Measurements from ENCODE around the gene FANCE. TPM values are rescaled to one million over a fixed set of nuclear protein-coding genes. Genes with fewer than 3 reads are reported as not detected.
A peak's percentile ranks its signal among the peaks of the same experiment; 100 is the strongest.

Gene FANCE, protein sequence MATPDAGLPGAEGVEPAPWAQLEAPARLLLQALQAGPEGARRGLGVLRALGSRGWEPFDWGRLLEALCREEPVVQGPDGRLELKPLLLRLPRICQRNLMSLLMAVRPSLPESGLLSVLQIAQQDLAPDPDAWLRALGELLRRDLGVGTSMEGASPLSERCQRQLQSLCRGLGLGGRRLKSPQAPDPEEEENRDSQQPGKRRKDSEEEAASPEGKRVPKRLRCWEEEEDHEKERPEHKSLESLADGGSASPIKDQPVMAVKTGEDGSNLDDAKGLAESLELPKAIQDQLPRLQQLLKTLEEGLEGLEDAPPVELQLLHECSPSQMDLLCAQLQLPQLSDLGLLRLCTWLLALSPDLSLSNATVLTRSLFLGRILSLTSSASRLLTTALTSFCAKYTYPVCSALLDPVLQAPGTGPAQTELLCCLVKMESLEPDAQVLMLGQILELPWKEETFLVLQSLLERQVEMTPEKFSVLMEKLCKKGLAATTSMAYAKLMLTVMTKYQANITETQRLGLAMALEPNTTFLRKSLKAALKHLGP
- 2.0 and 6.4 TPM in 2 replicates for total RNA-seq

DNA sequence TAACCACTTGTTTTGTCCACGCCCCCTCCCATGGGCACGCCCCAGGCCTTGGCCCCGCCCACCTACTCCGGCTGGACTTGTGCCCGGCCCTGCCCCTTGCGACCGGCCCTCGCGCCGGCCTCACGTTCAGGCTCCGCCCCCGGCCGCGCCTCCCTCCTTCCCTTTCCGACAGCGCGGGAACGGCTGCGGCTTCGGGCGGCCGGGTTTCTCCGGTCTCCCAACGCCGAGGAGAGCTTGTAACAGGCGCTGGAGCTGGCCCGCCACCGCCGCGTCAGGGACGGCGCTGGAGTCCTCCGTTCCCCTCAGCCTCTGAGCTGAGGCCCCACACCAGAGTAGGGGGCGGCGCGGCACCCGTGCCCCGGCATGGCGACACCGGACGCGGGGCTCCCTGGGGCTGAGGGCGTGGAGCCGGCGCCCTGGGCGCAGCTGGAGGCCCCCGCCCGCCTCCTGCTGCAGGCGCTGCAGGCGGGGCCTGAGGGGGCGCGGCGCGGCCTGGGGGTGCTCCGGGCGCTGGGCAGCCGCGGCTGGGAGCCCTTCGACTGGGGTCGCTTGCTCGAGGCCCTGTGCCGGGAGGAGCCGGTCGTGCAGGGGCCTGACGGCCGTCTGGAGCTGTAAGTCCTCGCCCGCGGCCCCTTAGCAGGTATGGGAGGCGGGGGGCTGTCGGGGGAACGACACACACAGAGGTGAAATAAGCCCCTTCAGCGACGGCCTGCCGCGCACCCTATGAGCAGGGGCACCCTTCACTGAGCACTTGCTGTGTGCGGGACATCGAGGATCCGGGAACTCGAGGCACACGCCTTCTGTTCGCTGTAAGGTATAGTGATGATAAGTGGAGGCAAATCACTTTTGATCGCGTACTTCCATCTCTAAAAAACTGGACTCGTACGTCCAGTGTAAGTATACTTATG lies at the start of gene FANCE:
FANCE (plus strand) TSS at position 156 of the 908 bp plus-strand sequence; CDS start at position 364, 208 bp downstream.
- peak; percentile 70 for DNase-seq (ENCODE audit: low read depth)

GRCh38 chr6:35402856-35403191 lies 49.3 kb upstream of the FANCE start:
- DNase-seq (ENCODE audit: low read depth): no peak

GRCh38 chr6:35403544-35404442 lies 48.3 kb upstream of the FANCE start:
- DNase-seq (ENCODE audit: low read depth): no peak

- no peak for DNase-seq (ENCODE audit: low read depth)
Measured at GRCh38 chr6:35406711-35407485, 45.2 kb upstream of the FANCE start.

- DNase-seq (ENCODE audit: low read depth): no peak
Measured at GRCh38 chr6:35409245-35409644, 42.9 kb upstream of the FANCE start.

DNA sequence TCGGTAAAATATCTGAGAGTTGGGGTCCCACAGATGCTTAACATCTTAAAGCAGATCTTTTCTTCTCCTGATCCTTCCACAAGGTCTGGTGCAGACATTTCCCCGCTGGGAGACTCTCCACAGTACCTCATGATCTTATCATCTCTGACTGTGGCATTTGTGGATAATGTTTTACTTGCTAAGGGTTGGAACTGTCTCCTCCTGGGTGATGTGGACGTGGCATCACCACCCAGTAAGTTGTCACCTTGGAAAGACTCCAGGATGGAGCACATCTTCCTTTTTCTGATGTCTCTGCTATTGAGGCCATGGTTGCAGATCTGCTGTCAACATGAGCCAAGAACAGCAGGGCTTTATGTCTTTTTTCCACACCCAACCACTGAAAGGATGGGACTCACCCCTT lies 42.0 kb upstream of the FANCE start:
- no peak for DNase-seq (ENCODE audit: low read depth)

GRCh38 chr6:35411066-35411465 lies 41.1 kb upstream of the FANCE start:
- no peak for DNase-seq (ENCODE audit: low read depth)

GRCh38 chr6:35412102-35412501 lies 40.0 kb upstream of the FANCE start:
- DNase-seq (ENCODE audit: low read depth): no peak

DNA sequence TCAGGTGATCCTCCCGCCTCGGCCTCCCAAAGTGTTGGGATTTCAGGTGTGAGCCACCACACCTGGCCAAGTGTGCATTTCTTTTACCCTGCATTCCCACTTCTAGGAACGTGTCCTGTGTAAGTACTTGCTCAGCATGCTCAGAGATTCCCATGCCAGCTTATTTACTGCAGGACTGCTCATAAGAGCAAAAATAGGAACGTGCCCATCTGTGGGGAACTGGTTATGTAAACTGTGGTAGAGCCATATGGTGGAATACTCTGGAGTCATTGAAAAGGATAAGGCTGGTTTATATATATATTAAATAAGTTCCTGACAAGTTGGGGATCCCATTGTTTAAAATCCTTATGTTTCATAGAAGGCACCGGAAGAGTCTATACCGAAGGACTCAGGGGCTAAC lies 38.2 kb upstream of the FANCE start:
- DNase-seq (ENCODE audit: low read depth): no peak

- DNase-seq (ENCODE audit: low read depth): peak; percentile 76
Measured at GRCh38 chr6:35415065-35415891, 36.9 kb upstream of the FANCE start.

DNA sequence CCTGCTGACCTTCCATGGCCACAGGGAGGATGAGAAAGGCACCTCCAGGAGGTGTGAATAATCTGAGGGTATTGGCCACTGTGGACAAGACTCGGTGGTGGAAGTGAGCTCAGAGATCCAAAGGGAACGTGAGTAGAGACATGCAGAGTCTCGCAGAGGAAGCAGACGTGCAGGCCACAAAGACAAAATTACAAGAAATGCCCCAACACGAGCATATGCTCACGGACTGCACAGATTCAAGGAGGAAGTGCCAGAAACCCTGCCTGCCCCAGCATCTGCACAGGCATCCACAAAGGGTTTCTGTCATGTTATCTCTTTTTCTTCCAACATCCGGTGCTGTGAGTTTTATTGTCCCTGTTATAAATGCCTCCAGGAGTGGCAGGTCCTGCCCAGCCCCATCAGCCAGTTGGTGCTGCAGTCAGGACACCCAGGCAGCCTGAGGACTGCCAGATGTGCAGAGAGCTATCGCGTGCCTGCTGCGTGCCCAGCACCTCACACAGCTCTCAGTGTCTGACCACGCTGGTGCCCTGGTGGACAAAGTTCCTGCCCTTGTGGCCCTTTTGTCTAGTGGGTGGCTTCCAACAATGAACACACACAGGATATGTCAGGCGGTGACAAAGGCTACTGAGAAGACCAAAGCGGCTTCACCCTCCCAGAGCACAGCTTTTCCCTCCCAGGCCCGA lies 34.0 kb upstream of the FANCE start:
- DNase-seq (ENCODE audit: low read depth): no peak

- DNase-seq (ENCODE audit: low read depth): no peak
Measured at GRCh38 chr6:35419417-35419816, 32.7 kb upstream of the FANCE start.

GRCh38 chr6:35419961-35420360 lies 32.2 kb upstream of the FANCE start:
- no peak for DNase-seq (ENCODE audit: low read depth)

DNA sequence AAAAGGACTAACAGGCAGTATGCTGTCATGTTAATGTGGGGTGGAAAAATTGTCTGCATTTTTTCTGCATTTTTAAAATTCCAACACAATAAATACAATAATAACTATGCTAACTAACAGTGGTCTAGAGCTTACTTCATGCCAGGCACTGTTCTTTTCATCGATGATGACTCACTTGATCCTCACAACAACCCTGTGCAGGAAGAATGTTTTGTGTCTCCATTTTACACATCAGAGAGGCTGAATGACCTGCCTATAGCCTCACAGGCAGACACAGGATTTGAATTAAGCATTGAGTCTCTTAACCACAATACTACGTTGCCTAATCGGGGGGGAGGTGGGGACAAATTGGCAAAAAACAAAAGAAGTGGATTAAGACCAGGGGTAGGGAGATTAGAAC lies 26.9 kb upstream of the FANCE start:
- peak; percentile 78 for DNase-seq (ENCODE audit: low read depth)

- DNase-seq (ENCODE audit: low read depth): no peak
Measured at GRCh38 chr6:35426074-35426473, 26.1 kb upstream of the FANCE start.

- DNase-seq (ENCODE audit: low read depth): no peak
Measured at GRCh38 chr6:35427435-35427834, 24.7 kb upstream of the FANCE start.

- DNase-seq (ENCODE audit: low read depth): no peak
Measured at GRCh38 chr6:35427851-35428321, 24.3 kb upstream of the FANCE start.

DNA sequence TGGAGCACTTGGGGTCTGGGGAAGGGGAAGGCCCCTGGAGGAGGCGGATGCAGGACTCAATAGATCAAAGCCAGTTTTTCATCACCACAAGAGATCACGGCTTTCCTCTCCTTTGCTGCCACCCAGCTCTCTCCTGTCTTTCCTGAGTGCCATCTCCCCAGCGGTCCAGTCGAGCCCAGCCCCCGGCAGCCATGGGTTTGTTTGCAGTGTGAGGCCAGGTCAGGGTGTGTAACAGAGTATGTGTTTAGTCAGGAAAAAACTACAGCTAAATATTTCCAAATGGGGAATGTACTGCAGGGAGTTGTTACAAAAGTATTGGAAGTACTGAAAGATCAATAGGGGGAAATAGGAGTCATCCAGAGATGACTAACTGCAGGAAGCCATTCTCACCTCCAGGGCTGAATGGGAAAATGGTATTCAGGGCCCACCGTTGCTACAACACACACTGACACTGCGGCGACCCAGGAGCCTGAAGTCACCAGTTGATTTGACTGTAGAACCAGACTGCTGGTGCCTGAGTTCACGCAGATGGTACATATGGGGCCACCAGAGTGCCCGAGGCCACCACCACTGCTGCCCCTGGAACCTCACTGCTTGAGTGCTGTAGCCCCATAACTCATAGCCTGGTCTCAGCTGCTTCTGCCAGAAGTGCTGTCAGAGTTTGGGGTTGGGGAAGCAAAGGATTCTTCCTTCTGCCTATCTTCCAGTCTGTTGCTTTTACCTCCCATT lies 23.6 kb upstream of the FANCE start:
- no peak for DNase-seq (ENCODE audit: low read depth)

Data from renal cortical epithelial cell (primary cell).